Measurements from ENCODE around the gene NREP. TPM values are rescaled to one million over a fixed set of nuclear protein-coding genes. Genes with fewer than 3 reads are reported as not detected.

NREP gene
- total and polyA plus RNA-seq, 2 donors (not counting 3 experiments of a cell fraction or from before 2014, with no cell fraction given), result 96.7 to 112 TPM

DNA sequence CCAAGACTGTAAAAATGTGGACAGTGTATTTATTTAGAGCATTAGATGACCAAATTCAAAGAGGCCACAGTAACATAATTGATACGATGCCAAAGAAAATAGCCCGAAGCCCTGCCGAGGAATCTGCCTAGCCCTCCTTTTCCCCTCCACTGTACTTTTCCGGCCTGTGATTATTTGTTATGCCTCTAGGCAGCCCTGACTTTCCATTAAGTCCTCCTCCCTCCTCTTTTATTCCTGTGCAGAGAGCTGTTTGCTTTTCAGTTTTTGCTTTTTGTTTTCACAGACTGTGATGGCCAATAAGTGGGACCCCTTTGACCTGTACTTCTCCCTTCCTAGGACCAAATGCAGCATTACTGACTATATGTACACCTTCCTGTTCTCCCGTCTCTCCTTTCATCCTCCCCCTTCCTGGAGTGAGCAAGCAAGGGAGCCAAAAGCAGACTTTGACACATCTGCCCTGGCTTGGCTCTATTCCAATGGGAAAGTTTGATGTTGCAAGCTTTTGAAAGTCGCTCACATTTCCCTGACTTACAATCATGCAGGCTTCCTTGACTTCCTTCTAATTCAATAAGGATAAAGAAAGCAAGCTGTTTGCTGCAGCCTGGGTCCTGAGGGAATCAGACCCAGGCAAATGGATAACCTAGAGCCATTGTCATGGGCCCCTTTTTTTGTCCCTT is 76.1 kb downstream of the NREP start:
- no peaks in the 10 kb centered on the region for H3K9me3 ChIP-seq (replicated peaks; ENCODE audit: control insufficient read depth, insufficient read depth, low read length)
- peak; percentile 99 for DNase-seq (ENCODE audit: low read depth, low spot score)
- peak overlapping the region; percentile 94 for H3K27ac ChIP-seq (ENCODE audit: insufficient read depth, low read depth, low read length)
- ChIA-PET CTCF (interaction anchor here (0.6 to 3.7 kb wide), 13 partner anchors 9 to 149 kb away, joined by 3 to 30 read pairs (median 5); no protein-coding TSS in a partner anchor), POLR2A (interaction anchor here (0.6 to 1.1 kb wide), 3 partner anchors 17 to 130 kb away, joined by 3 to 6 read pairs (median 5); no protein-coding TSS in a partner anchor)
- no peaks in the 10 kb centered on the region for H3K79me2 ChIP-seq (ENCODE audit: control insufficient read depth, insufficient read depth, low read length)
- peak overlapping the region; percentile 58 for H3K9ac ChIP-seq (replicated peaks; ENCODE audit: extremely low read depth, insufficient read depth, low read length)
- no peaks in the 10 kb centered on the region for H3K9me1 ChIP-seq (replicated peaks; ENCODE audit: control insufficient read depth, extremely low read depth, insufficient read depth, low read length)
- H3K36me3 ChIP-seq (ENCODE audit: control insufficient read depth in 2 of 2, extremely low read depth in 1 of 2, insufficient read depth in 2 of 2, low read length in 2 of 2), result no peaks in the 10 kb centered on the region
- FAIRE-seq, result peak; percentile 97
- dilution Hi-C loops (cut with MboI; ENCODE audit: extremely low pct_ligation_motif_present, low sequenced_read_pairs), result no loop called here
- peak overlapping the region in 1 of 3 experiments; percentile 13 for H3K4me3 ChIP-seq (replicated peaks in 1 of 3; ENCODE audit: insufficient read depth in 1 of 3, low read depth in 1 of 3, low read length in 3 of 3)
- intact Hi-C loops (cut with micrococcal nuclease), result loop anchor here (1.0 to 2.0 kb wide), 7 partner anchors 17 to 466 kb away; partner anchors contain the start of genes NREP and STARD4
- H4K20me1 ChIP-seq (replicated peaks; ENCODE audit: control insufficient read depth, extremely low read depth, insufficient read depth, low read length), result no peaks in the 10 kb centered on the region
- TF ChIP-seq POLR2A (IDR thresholded peaks at IDR 0.05; ENCODE audit: low read depth, low read length), result no peak
- TF ChIP-seq FOS (IDR thresholded peaks at IDR 0.05; ENCODE audit: borderline replicate concordance, insufficient read depth, low read length), result peak; percentile 64
- TF ChIP-seq GATA2 (IDR thresholded peaks at IDR 0.05; ENCODE audit: insufficient read depth, insufficient read length, low read depth, low read length), result peak; percentile 52
- peak; percentile 40 for TF ChIP-seq POLR2AphosphoS5 (IDR thresholded peaks at IDR 0.05; ENCODE audit: insufficient read depth, low read depth, low read length)
- TF ChIP-seq JUN (IDR thresholded peaks at IDR 0.05; ENCODE audit: borderline replicate concordance, insufficient read depth, insufficient read length, low read depth), result peak; percentile 20
- H3K4me2 ChIP-seq (ENCODE audit: insufficient read depth, low read length), result peak overlapping the region; percentile 53
- peak overlapping the region; percentile 87 for H2AFZ ChIP-seq (ENCODE audit: low read depth, low read length)
- no peaks in the 10 kb centered on the region for H3K27me3 ChIP-seq (ENCODE audit: control insufficient read depth in 2 of 2, insufficient read depth in 2 of 2, low read length in 2 of 2)
- H3K4me1 ChIP-seq (ENCODE audit: control insufficient read depth, extremely low read depth, insufficient read depth, low read length), result peaks cover 27% of the 10 kb centered on the region
- BruUV-seq (replicated peaks), result no TSS peak

GRCh38 chr5:111679611-111680010 is 77.4 kb downstream of the NREP start:
- no peaks in the 10 kb centered on the region for H3K36me3 ChIP-seq (ENCODE audit: control insufficient read depth in 2 of 2, extremely low read depth in 1 of 2, insufficient read depth in 2 of 2, low read length in 2 of 2)
- no peaks in the 10 kb centered on the region for H3K9me1 ChIP-seq (replicated peaks; ENCODE audit: control insufficient read depth, extremely low read depth, insufficient read depth, low read length)
- CTCF ChIA-PET, result interaction anchor here (0.8 kb wide), 1 partner anchor 129 kb away, joined by 3 read pairs; no protein-coding TSS in a partner anchor
- H4K20me1 ChIP-seq (replicated peaks; ENCODE audit: control insufficient read depth, extremely low read depth, insufficient read depth, low read length), result no peaks in the 10 kb centered on the region
- no peak overlapping the region for H2AFZ ChIP-seq (ENCODE audit: low read depth, low read length)
- TF ChIP-seq, protein P1, sequence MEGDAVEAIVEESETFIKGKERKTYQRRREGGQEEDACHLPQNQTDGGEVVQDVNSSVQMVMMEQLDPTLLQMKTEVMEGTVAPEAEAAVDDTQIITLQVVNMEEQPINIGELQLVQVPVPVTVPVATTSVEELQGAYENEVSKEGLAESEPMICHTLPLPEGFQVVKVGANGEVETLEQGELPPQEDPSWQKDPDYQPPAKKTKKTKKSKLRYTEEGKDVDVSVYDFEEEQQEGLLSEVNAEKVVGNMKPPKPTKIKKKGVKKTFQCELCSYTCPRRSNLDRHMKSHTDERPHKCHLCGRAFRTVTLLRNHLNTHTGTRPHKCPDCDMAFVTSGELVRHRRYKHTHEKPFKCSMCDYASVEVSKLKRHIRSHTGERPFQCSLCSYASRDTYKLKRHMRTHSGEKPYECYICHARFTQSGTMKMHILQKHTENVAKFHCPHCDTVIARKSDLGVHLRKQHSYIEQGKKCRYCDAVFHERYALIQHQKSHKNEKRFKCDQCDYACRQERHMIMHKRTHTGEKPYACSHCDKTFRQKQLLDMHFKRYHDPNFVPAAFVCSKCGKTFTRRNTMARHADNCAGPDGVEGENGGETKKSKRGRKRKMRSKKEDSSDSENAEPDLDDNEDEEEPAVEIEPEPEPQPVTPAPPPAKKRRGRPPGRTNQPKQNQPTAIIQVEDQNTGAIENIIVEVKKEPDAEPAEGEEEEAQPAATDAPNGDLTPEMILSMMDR (IDR thresholded peaks at IDR 0.05; ENCODE audit: extremely low read depth in 1 of 2, insufficient read depth in 1 of 2, low read depth in 1 of 2, low read length in 2 of 2), result no peak
- TF ChIP-seq GATA2 (IDR thresholded peaks at IDR 0.05; ENCODE audit: insufficient read depth, insufficient read length, low read depth, low read length) (no peak), JUN (IDR thresholded peaks at IDR 0.05; ENCODE audit: borderline replicate concordance, insufficient read depth, insufficient read length, low read depth) (no peak), POLR2A (IDR thresholded peaks at IDR 0.05; ENCODE audit: low read depth, low read length) (no peak), EZH2 (IDR thresholded peaks at IDR 0.05; ENCODE audit: borderline replicate concordance, low read depth, low read length, severe bottlenecking) (no peak), FOS (IDR thresholded peaks at IDR 0.05; ENCODE audit: borderline replicate concordance, insufficient read depth, low read length) (no peak), MYC (IDR thresholded peaks at IDR 0.05; ENCODE audit: low read depth, low read length) (no peak), POLR2AphosphoS5 (IDR thresholded peaks at IDR 0.05; ENCODE audit: insufficient read depth, low read depth, low read length) (no peak)
- TF ChIP-seq, protein P2, sequence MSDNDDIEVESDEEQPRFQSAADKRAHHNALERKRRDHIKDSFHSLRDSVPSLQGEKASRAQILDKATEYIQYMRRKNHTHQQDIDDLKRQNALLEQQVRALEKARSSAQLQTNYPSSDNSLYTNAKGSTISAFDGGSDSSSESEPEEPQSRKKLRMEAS (IDR thresholded peaks at IDR 0.05; ENCODE audit: insufficient read depth, insufficient read length), result no peak
- POLR2A ChIA-PET, result no interaction called here
- dilution Hi-C loops (cut with MboI; ENCODE audit: extremely low pct_ligation_motif_present, low sequenced_read_pairs) (no loop called here), intact Hi-C loops (cut with micrococcal nuclease) (loop anchor here (2.0 kb wide), 2 partner anchors 167 to 467 kb away; partner anchors contain the start of gene STARD4)
- H3K4me1 ChIP-seq (ENCODE audit: control insufficient read depth, extremely low read depth, insufficient read depth, low read length), result peaks cover 27% of the 10 kb centered on the region
- H3K9ac ChIP-seq (replicated peaks; ENCODE audit: extremely low read depth, insufficient read depth, low read length), result no peak overlapping the region
- no peaks in the 10 kb centered on the region for H3K9me3 ChIP-seq (replicated peaks; ENCODE audit: control insufficient read depth, insufficient read depth, low read length)
- FAIRE-seq, result no peak
- BruUV-seq (replicated peaks), result no TSS peak
- H3K27me3 ChIP-seq (ENCODE audit: control insufficient read depth in 2 of 2, insufficient read depth in 2 of 2, low read length in 2 of 2), result no peaks in the 10 kb centered on the region
- no peak overlapping the region for H3K4me3 ChIP-seq (replicated peaks in 1 of 3; ENCODE audit: insufficient read depth in 1 of 3, low read depth in 1 of 3, low read length in 3 of 3)
- H3K27ac ChIP-seq (ENCODE audit: insufficient read depth, low read depth, low read length), result no peak overlapping the region
- H3K79me2 ChIP-seq (ENCODE audit: control insufficient read depth, insufficient read depth, low read length), result no peaks in the 10 kb centered on the region
- no peak for DNase-seq (ENCODE audit: low read depth, low spot score)
- no peak overlapping the region for H3K4me2 ChIP-seq (ENCODE audit: insufficient read depth, low read length)

All from endothelial cell of umbilical vein (primary cell).